GM23248 (cell line): ENCODE measurements around the gene SLC26A6. TPM values are rescaled to one million over a fixed set of nuclear protein-coding genes. Genes with fewer than 3 reads are reported as not detected.
A peak's percentile ranks its signal among the peaks of the same experiment; 100 is the strongest.

Experiments
- DNase-seq: peaks from one replicate; pipeline ENCODE4 v3.0.0-alpha.2; 2015
- H2AFZ ChIP-seq: fragments of 200-600 bp; sonication (generic); 2 replicates; pipeline ENCODE4 v1.6.1; 2016; ENCODE audit warnings: antibody characterized with exemption
- H3F3A ChIP-seq: fragments of 200-600 bp; sonication (generic); 2 replicates; pipeline ENCODE4 v1.6.1; 2016; ENCODE audit warnings: mild to moderate bottlenecking, antibody characterized with exemption, mixed run types; ENCODE audit not compliant: insufficient read depth
- H3K27ac ChIP-seq: fragments of 200-600 bp; sonication (generic); 2 replicates; pipeline ENCODE4 v1.5.1; 2016; ENCODE audit warnings: mild to moderate bottlenecking
- H3K27me3 ChIP-seq: fragments of 200-600 bp; sonication (generic); replicated peaks from 2 replicates; pipeline ENCODE4 v1.6.1; 2016; ENCODE audit warnings: mild to moderate bottlenecking; ENCODE audit not compliant: insufficient read depth
- H3K36me3 ChIP-seq: fragments of 200-600 bp; sonication (generic); 2 replicates; pipeline ENCODE4 v1.6.1; 2016; ENCODE audit warnings: low read depth, mild to moderate bottlenecking
- H3K4me1 ChIP-seq: fragments of 200-600 bp; sonication (generic); 2 replicates; pipeline ENCODE4 v1.6.1; 2016; ENCODE audit warnings: mild to moderate bottlenecking; ENCODE audit not compliant: insufficient read depth
- H3K4me2 ChIP-seq: fragments of 200-600 bp; sonication (generic); one replicate; pipeline ENCODE4 v1.6.1; 2016; ENCODE audit warnings: mild to moderate bottlenecking; ENCODE audit not compliant: unreplicated experiment
- H3K4me3 ChIP-seq: fragments of 200-600 bp; sonication (generic); 2 replicates; pipeline ENCODE4 v1.5.1; 2016; ENCODE audit warnings: mild to moderate bottlenecking
- H3K79me2 ChIP-seq: fragments of 200-600 bp; sonication (generic); 2 replicates; pipeline ENCODE4 v1.6.1; 2016; ENCODE audit warnings: mild to moderate bottlenecking; ENCODE audit not compliant: insufficient read depth
- H3K9ac ChIP-seq: fragments of 200-600 bp; sonication (generic); 2 replicates; pipeline ENCODE4 v1.6.1; 2016; ENCODE audit warnings: mild to moderate bottlenecking
- H3K9me2 ChIP-seq: fragments of 200-600 bp; sonication (generic); 2 replicates; pipeline ENCODE4 v1.6.1; 2016; ENCODE audit warnings: mixed run types, mild to moderate bottlenecking, moderate library complexity; ENCODE audit not compliant: insufficient read depth
- H3K9me3 ChIP-seq: fragments of 200-600 bp; sonication (generic); one replicate; pipeline ENCODE4 v1.6.1; 2017; ENCODE audit warnings: low read depth
- H4K20me1 ChIP-seq: fragments of 200-600 bp; sonication (generic); 2 replicates; pipeline ENCODE4 v1.6.0; 2016; ENCODE audit not compliant: insufficient read depth
- EZH2 ChIP-seq: fragments of 200-600 bp; sonication (generic); IDR thresholded peaks from 2 replicates; pipeline ENCODE4 v1.6.1; 2018; ENCODE audit warnings: antibody characterized with exemption, mild to moderate bottlenecking; ENCODE audit not compliant: insufficient read depth, poor library complexity, severe bottlenecking
- EZH2phosphoT487 ChIP-seq: fragments of 200-600 bp; sonication (generic); IDR thresholded peaks from 2 replicates; pipeline ENCODE4 v1.6.1; 2018; ENCODE audit warnings: antibody characterized with exemption, moderate library complexity, mild to moderate bottlenecking, low read depth; ENCODE audit not compliant: insufficient read depth
- WGBS, 2 experiments: methylation state at CpG; one replicate each; pipeline ENCODE4 v1.1.6; 2015 to 2017; ENCODE audit warnings: low lambda C conversion rate in 2 of 2, low coverage in 1 of 2; ENCODE audit errors: missing lambda C conversion rate in 2 of 2; 5-methylcytosine and 5-hydroxymethylcytosine counted together
- in situ Hi-C: fragments of 300-500 bp; cut with MboI; formaldehyde crosslinking; loops from 2 replicates; pipeline ENCODE4 v1.15.0; 2020
- polyA plus RNA-seq: library from polyadenylated mRNA; unstranded; fragments of >200 nt; fragmentation: Nextera tagmentation; extraction: Ambion mirVana; gene quantifications from 2 replicates; pipeline ENCODE4 v1.2.1, GENCODE V29; 2016
- total RNA-seq: library from RNA; depleted of rRNA; stranded (reverse); fragments of >200 nt; shearing (Covaris generic); gene quantifications from 2 replicates; pipeline ENCODE4 v1.2.3, GENCODE V29; 2014

The SLC26A6 gene
- total and polyA plus RNA-seq, 2 experiments from 2014 or later, result 13.4 to 21.1 TPM

DNA sequence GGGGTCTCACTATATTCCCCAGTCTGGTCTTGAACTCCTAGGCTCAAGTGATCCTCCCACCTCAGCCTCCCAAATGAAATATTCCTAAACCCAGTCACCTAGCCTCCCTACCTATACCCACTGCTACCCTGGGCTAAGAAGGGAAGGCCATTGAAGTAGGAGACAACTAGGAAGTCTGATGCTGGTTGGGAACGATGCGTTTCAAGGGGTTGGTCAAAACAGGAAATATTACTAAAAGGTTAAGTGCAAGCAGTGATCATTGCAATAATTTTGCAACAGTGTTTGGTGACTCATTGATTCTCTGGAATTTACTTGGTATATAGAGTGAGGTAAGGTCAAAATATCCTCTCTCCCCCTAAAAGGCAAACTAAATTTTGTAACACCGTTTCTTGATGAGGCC is 21.2 kb downstream of the SLC26A6 start:
- Histone ChIP-seq H4K20me1 (no peaks in the 10 kb centered on the region), H3K4me1 (peaks cover 14% of the 10 kb centered on the region), H3K27ac (peak overlapping the region; percentile 86), H2AFZ (peak overlapping the region; percentile 75), H3K9ac (peak overlapping the region; percentile 60), H3K4me2 (no peak overlapping the region), H3F3A (peaks cover 15% of the 10 kb centered on the region), H3K9me2 (no peaks in the 10 kb centered on the region), H3K9me3 (no peaks in the 10 kb centered on the region), H3K4me3 (no peak overlapping the region), H3K36me3 (no peaks in the 10 kb centered on the region), H3K27me3 (no peaks in the 10 kb centered on the region), H3K79me2 (peaks cover 4% of the 10 kb centered on the region)
- TF ChIP-seq EZH2phosphoT487 (no peak), EZH2 (no peak)
- in situ Hi-C loops, result no loop called here
- 8 to 11% methylated on average over 3 of the region's 3 CpGs for WGBS, 2 experiments
- peak; percentile 85 for DNase-seq

DNA sequence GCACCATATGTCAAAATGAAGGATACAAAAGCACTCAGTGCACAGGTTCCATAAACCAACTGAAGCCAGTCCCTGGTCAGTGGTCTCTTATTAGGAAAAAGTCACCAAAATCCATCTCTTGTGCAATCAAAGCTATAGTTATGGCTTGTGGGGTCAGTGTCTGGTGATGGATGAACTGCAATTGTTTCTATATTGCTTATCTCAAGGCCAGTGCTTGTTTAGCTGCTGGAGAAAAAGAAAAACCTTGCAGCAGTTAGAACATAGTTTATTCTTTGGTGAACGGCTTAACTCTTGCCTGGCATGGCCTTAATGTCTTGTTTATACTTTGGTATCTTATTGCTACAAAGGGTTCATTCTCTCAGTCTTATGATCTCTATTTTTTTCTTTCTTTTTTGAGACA is 23.0 kb downstream of the SLC26A6 start:
- H3K9ac ChIP-seq, result no peak overlapping the region
- H3K27ac ChIP-seq, result no peak overlapping the region
- H3K36me3 ChIP-seq, result no peaks in the 10 kb centered on the region
- no peak overlapping the region for H3K4me2 ChIP-seq
- 58 to 68% methylated on average over 1 of the region's 1 CpG for WGBS, 2 experiments
- in situ Hi-C loops, result no loop called here
- no peak for DNase-seq
- H3K9me2 ChIP-seq, result no peaks in the 10 kb centered on the region
- peaks cover 6% of the 10 kb centered on the region for H3F3A ChIP-seq
- H3K4me3 ChIP-seq, result no peak overlapping the region
- no peak for TF ChIP-seq EZH2
- TF ChIP-seq EZH2phosphoT487, result no peak
- no peaks in the 10 kb centered on the region for H3K9me3 ChIP-seq
- peaks cover 21% of the 10 kb centered on the region for H3K4me1 ChIP-seq
- peaks cover 21% of the 10 kb centered on the region for H3K79me2 ChIP-seq
- no peaks in the 10 kb centered on the region for H3K27me3 ChIP-seq
- H4K20me1 ChIP-seq, result no peaks in the 10 kb centered on the region
- no peak overlapping the region for H2AFZ ChIP-seq

DNA sequence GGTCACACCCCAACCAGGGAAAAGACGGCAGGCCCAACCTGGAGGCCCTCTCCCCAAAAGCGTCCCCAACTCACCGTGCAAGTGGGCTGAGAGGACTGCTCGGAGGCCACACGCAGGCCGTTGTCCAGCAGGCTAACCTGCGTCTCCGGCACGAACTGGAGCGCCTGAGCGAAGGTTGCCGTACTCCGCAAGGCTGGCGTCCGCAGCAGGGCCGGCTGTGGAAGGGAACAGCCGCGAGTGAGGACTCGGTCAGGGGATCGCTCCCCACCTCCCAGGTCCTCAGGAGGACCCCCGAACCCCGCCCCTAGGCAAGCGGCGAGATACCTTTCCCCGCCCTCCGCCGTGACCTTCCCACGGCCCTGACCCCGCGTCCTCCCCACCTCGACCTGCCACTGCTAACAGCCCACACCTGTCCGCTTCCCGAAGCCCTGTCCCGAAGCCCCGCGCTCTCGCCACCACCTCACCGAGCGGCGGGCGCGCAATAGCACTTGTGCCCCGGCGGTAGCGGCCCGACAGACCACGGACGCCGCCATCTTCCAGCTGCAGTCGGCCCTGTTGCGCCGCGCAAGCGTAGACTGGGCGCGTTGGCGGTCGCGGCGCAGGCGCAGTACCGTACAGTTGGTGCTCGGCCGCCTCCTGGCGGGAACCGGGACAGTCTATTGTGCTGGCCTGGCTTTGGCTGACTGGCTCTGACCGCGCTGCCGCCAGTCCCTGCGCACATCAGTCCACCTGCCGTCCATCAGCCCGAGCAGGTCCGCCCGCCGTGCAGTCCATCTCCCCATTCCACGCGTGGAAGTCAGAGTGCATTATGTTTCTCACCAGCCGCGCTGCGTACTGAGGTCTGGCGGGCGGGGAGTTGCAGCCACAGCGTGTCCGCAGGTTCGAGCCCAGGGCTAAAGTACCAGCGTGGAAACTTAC is 25.9 kb downstream of the SLC26A6 start, which contains the start of gene UQCRC1:
TSS of gene UQCRC1 (minus strand) at position 559 of the 918 bp plus-strand sequence. CDS start at position 533, 26 bp downstream.
- DNase-seq, result peak; percentile 98
- Histone ChIP-seq H4K20me1 (no peaks in the 10 kb centered on the region), H2AFZ (peak within 1 kb of the TSS; percentile 84), H3K4me1 (peaks cover 15% of the 10 kb centered on the region), H3K36me3 (0 out of 2 replicates have a peak, but pooled peaks cover 15% of the 10 kb centered on the region), H3K27me3 (no peaks in the 10 kb centered on the region), H3K79me2 (peaks cover 41% of the 10 kb centered on the region), H3K27ac (peak within 1 kb of the TSS; percentile 32), H3K9me2 (no peaks in the 10 kb centered on the region), H3K4me3 (peak within 1 kb of the TSS; percentile 80), H3F3A (peaks cover 6% of the 10 kb centered on the region), H3K9me3 (no peaks in the 10 kb centered on the region), H3K9ac (peak within 1 kb of the TSS; percentile 88), H3K4me2 (peak within 1 kb of the TSS; percentile 83)
- in situ Hi-C loops, result no loop called here
- TF ChIP-seq EZH2phosphoT487 (no peak), EZH2 (no peak)
- WGBS, 2 experiments, result 3 to 4% methylated on average over 74 of the region's 86 CpGs

DNA sequence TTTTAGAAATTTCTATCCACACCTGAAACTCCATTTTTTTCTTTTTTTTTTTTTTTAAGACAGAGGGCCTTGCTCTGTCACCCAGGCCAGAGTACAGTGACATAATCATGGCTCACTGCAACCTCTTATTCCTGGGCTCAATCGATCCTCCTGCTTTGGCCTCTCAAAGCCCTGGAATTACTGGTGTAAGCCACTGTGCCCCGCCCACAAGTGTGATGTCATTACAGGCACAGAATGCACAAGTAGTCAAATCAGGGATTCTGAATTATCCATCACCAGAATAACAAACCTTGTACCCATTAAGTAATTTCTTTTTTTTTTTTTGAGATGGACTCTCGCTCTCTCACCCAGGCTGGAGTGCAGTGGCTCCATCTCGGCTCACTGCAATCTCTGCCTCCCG is 27.7 kb downstream of the SLC26A6 start:
- Histone ChIP-seq H3K4me3 (no peak overlapping the region), H3K9me3 (no peaks in the 10 kb centered on the region), H3K36me3 (peaks cover 15% of the 10 kb centered on the region; the same call in 1 of the 2 replicates), H2AFZ (no peak overlapping the region), H3K27me3 (no peaks in the 10 kb centered on the region), H3F3A (peaks cover 4% of the 10 kb centered on the region; the same call in 1 of the 2 replicates), H3K4me2 (no peak overlapping the region), H3K9ac (no peak overlapping the region), H3K79me2 (peaks cover 41% of the 10 kb centered on the region), H3K4me1 (peaks cover 7% of the 10 kb centered on the region), H4K20me1 (no peaks in the 10 kb centered on the region), H3K9me2 (no peaks in the 10 kb centered on the region), H3K27ac (no peak overlapping the region)
- WGBS, 2 experiments, result 93 to 98% methylated on average over 5 of the region's 5 CpGs
- peak; percentile 52 for DNase-seq
- TF ChIP-seq EZH2 (no peak), EZH2phosphoT487 (no peak)
- in situ Hi-C loops, result no loop called here
